CD4-positive, alpha-beta T cell treated with Interleukin-17A for 4 hours (primary cell): ENCODE measurements around the gene VAMP7.
"Not testable (repeated sequence)": the region's sequence is repeated elsewhere in the genome, so short reads cannot be mapped to it uniquely, and the experiment has no call there.

Experiments
- DNase-seq: peaks from one replicate; pipeline ENCODE4 v3.0.0-alpha.2; 2020; ENCODE audit warnings: mixed read lengths

VAMP7 gene

GRCh38 chrX:155923200-155923599, 42.1 kb downstream of the VAMP7 start:
- DNase-seq: no peak

- not testable (repeated sequence) for DNase-seq
Observed at GRCh38 chrX:155930852-155931618, 49.9 kb downstream of the VAMP7 start.

DNA sequence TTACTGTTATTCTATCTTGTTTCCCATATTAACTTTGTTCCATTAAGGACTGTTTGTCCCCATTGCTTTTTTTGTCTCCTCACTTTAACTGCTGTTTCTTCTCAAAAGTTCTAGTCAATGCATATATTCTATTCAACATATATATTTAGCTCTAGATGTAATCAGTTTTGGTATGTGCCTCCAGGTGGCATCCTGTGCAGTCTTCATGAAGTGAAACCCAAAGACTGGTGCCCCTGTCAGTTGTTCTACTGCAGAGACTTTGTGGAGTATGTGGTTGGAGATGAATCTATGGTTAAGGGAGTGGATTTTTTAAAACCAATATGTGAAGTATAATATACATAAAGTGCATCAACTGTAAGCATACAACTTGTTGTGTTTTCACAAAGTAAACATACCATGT, 57.0 kb downstream of the VAMP7 start:
- no peak for DNase-seq

- no peak for DNase-seq
Observed at GRCh38 chrX:155949098-155949497, 68.0 kb downstream of the VAMP7 start.

DNA sequence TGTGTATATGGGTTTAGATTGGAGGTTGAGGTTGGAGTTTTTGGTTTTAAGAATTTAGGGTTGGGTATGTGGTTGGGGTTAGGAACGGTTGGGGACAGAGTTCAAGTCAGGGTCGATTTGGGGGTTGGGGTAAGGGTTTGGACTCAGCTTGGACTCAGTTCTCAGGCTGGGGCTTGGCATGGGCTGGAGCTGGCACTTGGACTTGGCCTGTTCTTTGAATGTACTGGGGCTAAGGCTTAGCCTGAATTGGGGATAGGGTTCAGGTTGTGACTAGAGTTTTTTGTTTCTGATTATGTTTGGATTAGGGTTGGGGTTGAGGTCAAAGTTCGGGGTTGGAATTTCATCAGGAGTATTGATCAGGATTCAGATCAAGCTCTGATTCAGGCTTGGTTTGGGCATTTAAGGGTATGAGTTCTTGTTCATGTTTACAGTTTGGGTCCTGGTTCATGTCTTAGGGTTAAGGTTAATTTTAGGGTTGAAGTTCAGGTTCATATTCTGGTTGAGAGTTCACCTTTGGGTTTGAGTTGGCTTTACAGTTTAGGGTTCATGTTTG, 70.2 kb downstream of the VAMP7 start:
- no peak for DNase-seq

DNA sequence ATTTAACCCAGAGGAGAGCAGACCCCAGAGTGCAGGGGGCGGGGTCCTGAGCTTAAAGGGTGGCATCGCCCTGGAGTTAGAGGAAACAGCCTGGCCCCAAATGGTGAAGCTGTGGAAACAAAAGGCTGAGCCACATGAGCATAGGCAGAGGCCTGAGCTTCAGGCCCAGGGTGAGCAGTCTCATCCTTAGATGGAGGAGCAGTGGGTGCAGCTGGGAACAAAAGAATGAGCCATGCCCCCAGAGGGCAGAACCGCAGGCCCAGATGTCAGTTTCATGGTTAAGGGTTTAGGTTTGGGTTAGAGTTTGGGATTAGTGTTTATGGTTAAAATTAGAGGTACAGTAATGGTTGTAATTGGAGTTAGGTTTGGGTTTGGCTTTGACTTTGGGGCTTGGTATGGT, 71.9 kb downstream of the VAMP7 start:
- DNase-seq: no peak

DNA sequence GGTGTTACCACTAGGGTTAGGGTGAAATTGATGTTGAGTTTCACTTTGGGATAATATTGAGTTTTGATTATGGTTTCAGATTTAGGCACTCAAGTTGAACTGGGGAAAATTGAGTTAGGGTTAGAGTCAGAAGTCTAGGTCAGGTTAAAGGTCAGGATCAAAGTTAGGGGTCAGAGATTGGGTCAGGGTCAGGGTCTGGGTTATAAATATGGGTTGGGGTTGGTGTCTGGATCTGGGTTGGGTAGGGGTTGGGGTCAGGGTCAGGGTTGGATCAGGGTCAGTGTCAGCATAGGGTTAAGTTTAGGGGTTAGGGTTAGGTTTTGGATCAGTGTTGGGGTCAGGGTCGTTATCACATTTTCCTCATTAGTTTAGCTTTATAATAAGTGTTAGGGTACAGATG, 73.6 kb downstream of the VAMP7 start:
- no peak for DNase-seq

- DNase-seq: no peak
Observed at GRCh38 chrX:155956099-155956498, 75.0 kb downstream of the VAMP7 start.

GRCh38 chrX:155956649-155957048, 75.5 kb downstream of the VAMP7 start:
- DNase-seq: no peak

DNA sequence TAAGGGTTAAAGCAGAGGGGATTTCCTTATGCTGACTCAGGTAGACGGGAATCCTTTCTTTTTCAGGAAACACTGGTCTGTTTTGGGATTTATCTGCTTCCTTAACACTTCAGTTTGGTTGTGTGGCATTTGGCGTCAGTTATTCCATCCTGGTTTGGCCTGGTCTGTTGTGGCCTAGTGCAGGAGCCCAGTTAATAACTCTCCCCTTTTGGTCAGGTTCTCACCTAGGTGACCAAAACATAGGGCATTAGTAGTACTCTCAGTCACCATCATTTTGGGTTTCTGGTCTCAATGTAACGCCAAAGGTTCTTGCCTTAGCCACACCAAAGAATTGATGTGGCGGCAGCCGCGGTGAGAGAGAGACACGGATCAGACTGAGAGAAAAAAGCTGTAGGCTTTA, 76.7 kb downstream of the VAMP7 start:
- no peak for DNase-seq

DNA sequence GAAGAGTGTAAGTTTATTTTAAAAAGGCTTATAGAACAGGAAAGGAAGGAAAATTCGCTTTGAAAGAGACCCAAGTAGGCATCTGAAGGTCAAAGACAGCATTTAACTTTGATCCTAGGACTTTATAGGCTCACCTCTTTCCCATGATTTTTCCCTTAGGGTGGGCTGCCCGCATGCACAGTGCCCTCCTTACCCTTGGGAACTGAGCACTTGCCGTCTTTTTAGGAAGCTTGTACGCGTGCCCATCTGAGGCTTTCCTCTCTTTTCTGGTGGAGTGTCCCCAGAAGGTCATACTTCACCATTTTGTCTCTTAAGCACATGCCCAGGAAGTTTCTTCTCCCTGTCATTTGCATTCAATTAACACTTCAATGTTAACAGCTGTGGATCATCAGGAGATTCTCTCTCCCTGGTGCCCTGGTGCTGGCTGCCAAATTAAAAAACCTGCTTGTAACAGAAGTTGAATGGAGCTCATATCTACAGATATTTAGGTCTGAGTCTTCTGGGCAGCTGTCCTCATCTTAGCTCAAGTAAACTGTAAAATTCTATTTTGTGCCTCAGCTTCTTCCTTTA, 78.0 kb downstream of the VAMP7 start:
- no peak for DNase-seq

- no peak for DNase-seq
Observed at GRCh38 chrX:155962906-155963305, 81.8 kb downstream of the VAMP7 start.

- peak; percentile 13 for DNase-seq
Observed at GRCh38 chrX:155966876-155967275, 85.7 kb downstream of the VAMP7 start.

DNA sequence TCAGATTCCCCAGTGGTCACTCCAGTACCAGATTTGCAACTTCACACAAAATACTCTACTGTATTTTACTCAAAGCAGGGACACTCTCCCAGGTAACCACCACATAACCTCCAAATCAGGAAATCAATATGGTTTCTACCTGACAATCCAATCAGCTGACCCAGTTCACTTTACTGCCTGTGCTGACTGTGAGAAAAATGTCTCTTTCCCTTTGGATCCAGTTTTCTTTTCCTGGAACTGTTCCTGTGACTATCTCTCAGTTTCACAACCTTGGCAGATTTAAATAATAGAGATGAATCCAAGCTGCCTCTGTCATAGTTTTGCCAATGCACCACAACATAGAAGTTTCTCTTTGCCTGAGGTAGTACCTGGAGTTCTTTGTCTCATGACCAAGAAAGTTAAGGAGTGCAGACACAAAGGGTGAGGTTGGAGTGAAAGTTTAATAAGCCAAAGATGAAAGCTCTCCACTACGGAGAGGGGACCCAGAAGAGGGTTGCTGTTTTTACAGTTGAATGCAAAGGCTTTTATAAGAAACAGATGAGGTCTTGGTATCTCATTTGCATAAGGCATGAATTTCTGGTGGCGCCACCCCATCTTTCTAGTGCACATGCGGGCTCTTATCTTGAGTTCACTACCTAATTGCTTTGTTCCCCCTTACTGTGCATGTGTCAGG, 86.6 kb downstream of the VAMP7 start:
- DNase-seq: no peak

DNA sequence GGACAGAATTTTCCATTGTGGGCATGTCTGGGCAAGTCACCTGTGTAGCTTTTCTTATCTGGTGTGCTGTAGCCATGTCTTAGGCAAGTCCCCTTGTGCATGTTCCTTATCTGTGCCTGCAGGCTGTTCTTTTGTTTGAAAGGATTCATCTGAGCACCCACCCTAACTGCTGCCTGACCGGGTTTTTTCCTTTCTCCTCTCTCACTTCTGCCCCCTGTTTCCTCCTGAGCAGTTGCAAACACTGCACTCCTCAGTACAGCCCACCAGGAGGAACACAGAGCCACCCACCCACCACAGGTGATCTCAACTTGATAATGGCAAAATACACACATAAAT, 87.1 kb downstream of the VAMP7 start:
- DNase-seq: no peak

- DNase-seq: no peak
Observed at GRCh38 chrX:155968791-155969190, 87.6 kb downstream of the VAMP7 start.

DNA sequence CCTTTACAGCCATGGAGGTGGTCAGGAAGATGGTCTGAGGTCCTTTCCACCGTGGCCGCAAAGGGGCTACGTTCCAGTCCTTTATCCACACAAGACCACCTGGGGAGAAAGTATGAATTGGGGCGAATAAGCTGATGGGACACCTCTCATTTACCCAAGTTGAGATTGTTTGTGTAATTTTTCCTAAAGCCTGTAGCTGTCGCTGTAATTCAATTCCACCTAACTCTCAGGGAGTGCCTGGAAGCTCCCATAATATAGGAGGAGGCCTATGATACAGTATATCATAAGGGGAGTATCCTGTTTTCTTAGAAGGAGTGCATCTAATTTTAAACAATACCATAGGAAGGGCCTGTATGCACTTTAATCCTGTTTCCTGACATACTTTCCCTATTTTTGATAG, 90.5 kb downstream of the VAMP7 start:
- DNase-seq: not testable (repeated sequence)

- DNase-seq: not testable (repeated sequence)
Observed at GRCh38 chrX:155972241-155972640, 91.1 kb downstream of the VAMP7 start.

- DNase-seq: no peak
Observed at GRCh38 chrX:155983326-155983725, 102.2 kb downstream of the VAMP7 start.

DNA sequence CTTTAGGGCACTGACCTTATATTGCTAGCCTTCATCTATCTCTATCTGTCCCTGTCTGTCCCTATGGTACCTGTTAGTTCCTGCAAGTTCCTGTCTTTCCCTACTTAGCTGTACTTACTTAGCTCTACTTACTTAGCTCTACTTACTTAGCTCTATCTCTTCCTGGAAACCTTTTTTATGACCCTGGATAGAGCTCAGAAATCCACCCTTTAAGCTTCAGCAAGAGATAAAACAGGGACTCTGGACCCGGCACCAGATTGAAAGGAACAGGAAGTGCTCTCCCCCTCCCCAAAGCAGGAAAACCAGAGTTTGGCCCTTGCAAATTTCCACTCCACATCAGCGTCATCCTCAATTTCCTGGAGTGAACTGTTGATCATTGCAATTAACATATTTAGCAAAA, 104.1 kb downstream of the VAMP7 start:
- no peak for DNase-seq

- DNase-seq: not testable (repeated sequence)
Observed at GRCh38 chrX:155986995-155987394, 105.8 kb downstream of the VAMP7 start.

GRCh38 chrX:155988859-155989258, 107.7 kb downstream of the VAMP7 start:
- no peak for DNase-seq
